Type B pancreatic cell (in vitro differentiated cells): Measurements from ENCODE around the gene CENPI. TPM values are rescaled to one million over a fixed set of nuclear protein-coding genes. Genes with fewer than 3 reads are reported as not detected.
A peak's percentile ranks its signal among the peaks of the same experiment; 100 is the strongest.

Source experiments
- DNase-seq: peaks from one replicate; pipeline ENCODE4 v3.0.0; 2021; ENCODE audit warnings: mixed read lengths; ENCODE audit not compliant: unreplicated experiment; ENCODE audit errors: extremely low spot score
- H3K27ac Mint-ChIP-seq: 2 replicates; pipeline ENCODE4 v1.8.0; 2021; ENCODE audit warnings: mild to moderate bottlenecking, mixed read lengths
- H3K27me3 Mint-ChIP-seq: 2 replicates; pipeline ENCODE4 v1.8.0; 2021; ENCODE audit warnings: mixed read lengths
- H3K36me3 Mint-ChIP-seq: 2 replicates; pipeline ENCODE4 v1.8.0; 2021; ENCODE audit warnings: mixed read lengths
- H3K4me1 Mint-ChIP-seq: one replicate; pipeline ENCODE4 v1.8.0; 2021; ENCODE audit warnings: mixed read lengths; ENCODE audit not compliant: unreplicated experiment
- H3K4me3 Mint-ChIP-seq: 2 replicates; pipeline ENCODE4 v1.8.0; 2021; ENCODE audit warnings: mild to moderate bottlenecking, mixed read lengths
- H3K9me3 Mint-ChIP-seq: 2 replicates; pipeline ENCODE4 v1.8.0; 2021; ENCODE audit warnings: mixed read lengths
- total RNA-seq: library from RNA; stranded (reverse); gene quantifications from 2 replicates; pipeline ENCODE4 v1.2.1, GENCODE V29; 2021; ENCODE audit warnings: low replicate concordance
- TF ChIP-seq, protein P1 (sequence below): fragments of 200-600 bp; sonication (generic); conservative IDR thresholded peaks from 2 replicates; pipeline ENCODE4 v1.5.0; 2021; ENCODE audit warnings: antibody characterized with exemption, mild to moderate bottlenecking

Gene CENPI
- total RNA-seq, 1 donor from 2014 or later, result 18.8 TPM

DNA sequence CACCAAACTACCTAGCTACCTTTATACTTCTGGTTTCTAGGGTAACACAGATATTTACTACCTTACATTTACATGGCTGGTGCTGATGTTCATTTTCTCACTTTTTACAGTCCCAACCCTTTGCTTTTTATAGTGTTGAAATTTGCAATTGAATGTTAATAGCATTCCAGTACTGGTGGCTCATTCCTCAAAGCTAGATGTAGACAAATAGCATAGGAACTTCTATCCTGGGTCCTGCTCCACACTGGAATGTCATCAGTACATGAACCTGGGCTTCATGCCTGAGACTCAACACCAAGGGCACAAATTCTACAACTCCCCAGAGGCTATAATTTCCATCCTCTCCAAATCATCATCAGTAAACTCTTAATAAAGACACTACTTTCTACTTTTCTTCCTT, 35.8 kb upstream of the CENPI start:
- H3K9me3 Mint-ChIP-seq, result peaks cover 4% of the 10 kb centered on the region
- H3K36me3 Mint-ChIP-seq, result no peaks in the 10 kb centered on the region
- H3K4me3 Mint-ChIP-seq, result no peak overlapping the region
- H3K4me1 Mint-ChIP-seq, result no peaks in the 10 kb centered on the region
- H3K27ac Mint-ChIP-seq, result no peak overlapping the region
- TF ChIP-seq, protein P1, sequence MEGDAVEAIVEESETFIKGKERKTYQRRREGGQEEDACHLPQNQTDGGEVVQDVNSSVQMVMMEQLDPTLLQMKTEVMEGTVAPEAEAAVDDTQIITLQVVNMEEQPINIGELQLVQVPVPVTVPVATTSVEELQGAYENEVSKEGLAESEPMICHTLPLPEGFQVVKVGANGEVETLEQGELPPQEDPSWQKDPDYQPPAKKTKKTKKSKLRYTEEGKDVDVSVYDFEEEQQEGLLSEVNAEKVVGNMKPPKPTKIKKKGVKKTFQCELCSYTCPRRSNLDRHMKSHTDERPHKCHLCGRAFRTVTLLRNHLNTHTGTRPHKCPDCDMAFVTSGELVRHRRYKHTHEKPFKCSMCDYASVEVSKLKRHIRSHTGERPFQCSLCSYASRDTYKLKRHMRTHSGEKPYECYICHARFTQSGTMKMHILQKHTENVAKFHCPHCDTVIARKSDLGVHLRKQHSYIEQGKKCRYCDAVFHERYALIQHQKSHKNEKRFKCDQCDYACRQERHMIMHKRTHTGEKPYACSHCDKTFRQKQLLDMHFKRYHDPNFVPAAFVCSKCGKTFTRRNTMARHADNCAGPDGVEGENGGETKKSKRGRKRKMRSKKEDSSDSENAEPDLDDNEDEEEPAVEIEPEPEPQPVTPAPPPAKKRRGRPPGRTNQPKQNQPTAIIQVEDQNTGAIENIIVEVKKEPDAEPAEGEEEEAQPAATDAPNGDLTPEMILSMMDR, result no peak
- H3K27me3 Mint-ChIP-seq, result no peaks in the 10 kb centered on the region
- DNase-seq, result no peak

DNA sequence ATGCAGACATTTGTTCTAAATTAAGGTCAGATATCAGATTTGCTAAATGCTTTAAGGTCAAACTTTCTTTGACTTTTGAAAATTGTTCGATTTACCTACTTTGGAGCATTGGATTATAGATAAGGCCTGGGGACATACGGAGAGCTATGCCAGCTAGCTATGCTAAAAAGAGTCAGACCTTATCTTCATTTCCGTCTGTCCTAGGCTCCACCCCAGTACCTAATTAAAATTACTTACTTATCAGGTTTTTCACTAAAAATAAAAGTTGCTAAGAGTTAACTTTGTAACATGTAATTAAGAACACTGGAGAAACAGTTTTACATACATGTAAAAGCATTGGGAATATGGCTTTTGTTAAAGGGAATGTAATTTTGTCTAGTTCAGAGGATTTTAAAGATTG, 26.4 kb upstream of the CENPI start:
- Mint-ChIP-seq H3K36me3 (no peaks in the 10 kb centered on the region), H3K4me3 (no peak overlapping the region), H3K4me1 (no peaks in the 10 kb centered on the region), H3K27ac (no peak overlapping the region), H3K9me3 (no peaks in the 10 kb centered on the region), H3K27me3 (no peaks in the 10 kb centered on the region)
- TF ChIP-seq, protein P1, result no peak
- DNase-seq, result no peak

DNA sequence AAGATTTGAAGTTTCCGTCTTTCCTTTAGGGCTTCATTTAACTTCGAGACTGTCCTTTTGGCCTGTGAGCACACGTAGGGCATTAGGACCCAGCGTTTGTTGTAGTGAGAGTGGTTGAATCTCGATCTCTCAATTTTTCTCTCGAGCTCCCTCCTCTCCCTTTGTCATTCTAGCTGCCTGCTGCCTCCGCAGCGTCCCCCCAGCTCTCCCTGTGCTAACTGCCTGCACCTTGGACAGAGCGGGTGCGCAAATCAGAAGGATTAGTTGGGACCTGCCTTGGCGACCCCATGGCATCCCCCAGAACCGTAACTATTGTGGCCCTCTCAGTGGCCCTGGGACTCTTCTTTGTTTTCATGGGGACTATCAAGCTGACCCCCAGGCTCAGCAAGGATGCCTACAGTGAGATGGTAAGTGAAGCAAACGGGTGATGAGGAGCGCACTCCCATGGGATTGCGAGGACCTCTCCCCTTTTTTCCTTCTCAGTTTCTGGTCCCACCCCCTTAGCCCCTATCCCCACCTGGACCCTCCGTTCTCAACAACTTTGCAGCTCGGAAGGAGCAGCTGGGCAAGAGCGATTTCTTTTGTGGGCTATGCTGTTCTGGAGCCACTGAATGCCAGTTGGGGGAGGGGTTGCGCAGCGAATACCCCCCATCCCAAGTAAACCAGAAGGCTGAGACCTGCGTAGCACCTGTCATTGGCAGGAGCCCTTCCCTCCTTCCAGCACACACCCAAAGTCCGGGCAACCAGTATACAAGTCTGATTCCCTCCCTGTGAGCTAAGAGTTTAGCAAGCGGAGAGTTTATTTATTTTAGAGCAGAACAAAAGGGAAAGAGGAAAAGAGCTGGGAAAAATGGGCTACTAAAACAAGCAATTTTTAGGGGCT, 19.0 kb upstream of the CENPI start, which contains the start of gene TMEM35A:
Gene TMEM35A, plus strand, starts transcription at position 164 of the 883 bp plus-strand sequence. Its CDS starts 124 bp downstream, at position 288.
- H3K27me3 Mint-ChIP-seq, result no peaks in the 10 kb centered on the region
- H3K9me3 Mint-ChIP-seq, result no peaks in the 10 kb centered on the region
- peaks cover 5% of the 10 kb centered on the region for H3K4me1 Mint-ChIP-seq
- peak within 1 kb of the TSS; percentile 88 for H3K4me3 Mint-ChIP-seq
- no peaks in the 10 kb centered on the region for H3K36me3 Mint-ChIP-seq
- no peak within 1 kb of the TSS for H3K27ac Mint-ChIP-seq
- TF ChIP-seq, protein P1, result no peak
- DNase-seq, result no peak

DNA sequence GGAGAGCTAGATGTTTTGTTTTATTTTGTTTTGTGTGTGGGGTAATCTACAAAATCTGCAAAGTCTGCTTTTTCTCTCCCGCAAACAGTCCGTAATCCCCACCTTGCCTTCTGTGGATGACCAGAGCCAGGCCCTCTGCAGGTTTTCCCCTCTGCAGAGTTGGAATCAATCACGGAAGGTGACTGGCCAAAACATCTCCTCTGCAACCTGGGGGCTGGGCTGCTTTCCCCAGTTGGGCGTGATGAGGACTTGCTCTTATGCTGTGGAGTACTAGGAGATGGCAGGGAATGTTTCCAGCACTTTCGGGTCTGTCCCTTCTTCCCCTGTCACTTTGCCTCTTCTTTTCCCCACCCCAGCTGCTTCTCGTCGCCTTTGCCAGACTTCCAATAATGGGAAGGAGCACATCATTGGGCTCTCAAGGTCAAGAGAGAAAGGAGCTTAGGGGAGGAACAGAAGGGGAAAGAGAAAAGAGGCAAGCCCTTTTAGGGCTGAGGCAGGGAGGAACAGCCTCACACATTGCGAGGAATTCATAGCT, 18.2 kb upstream of the CENPI start:
- DNase-seq, result no peak
- TF ChIP-seq, protein P1, result no peak
- Mint-ChIP-seq H3K27ac (no peak overlapping the region), H3K9me3 (no peaks in the 10 kb centered on the region), H3K36me3 (no peaks in the 10 kb centered on the region), H3K4me1 (peaks cover 5% of the 10 kb centered on the region), H3K4me3 (peak overlapping the region; percentile 88), H3K27me3 (no peaks in the 10 kb centered on the region)

DNA sequence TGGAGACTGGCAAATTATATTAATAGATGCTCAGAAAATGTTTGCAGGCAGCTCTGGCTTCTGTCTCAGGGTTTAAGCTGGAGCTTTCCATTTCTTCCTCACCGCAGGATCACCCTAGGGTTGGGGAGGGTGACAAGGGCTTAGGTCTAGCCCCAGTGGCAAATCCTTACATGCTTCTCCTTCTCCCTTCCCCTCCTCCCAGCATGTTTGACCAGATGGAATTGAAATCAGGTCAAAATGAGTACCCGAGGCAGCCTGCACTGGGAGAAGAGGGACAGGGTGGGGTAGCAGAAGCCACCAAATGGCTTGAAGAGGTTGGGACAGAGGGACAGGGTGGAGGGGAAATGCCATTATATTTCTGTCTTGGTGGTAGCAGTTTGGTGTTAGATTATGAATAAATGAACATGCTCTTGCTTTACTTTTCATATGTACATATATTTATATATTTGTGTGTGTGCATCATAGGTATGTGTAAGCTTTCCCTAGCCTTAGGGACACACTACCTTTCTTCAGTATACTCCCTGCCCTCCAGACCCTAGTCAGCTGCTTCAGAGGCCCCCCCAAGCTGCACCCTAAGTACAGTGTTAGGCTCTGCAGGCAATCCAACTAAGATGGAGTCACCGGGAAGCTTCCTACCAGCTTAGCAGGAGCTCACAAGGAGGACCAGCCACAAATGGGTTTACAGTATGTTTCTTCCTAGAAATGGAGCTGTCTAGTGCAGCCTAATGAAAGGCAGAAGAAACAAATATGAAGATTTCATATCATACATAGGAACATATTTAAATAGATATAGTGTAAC, 17.5 kb upstream of the CENPI start:
- no peaks in the 10 kb centered on the region for H3K9me3 Mint-ChIP-seq
- H3K4me1 Mint-ChIP-seq, result peaks cover 5% of the 10 kb centered on the region
- no peak overlapping the region for H3K4me3 Mint-ChIP-seq
- H3K27me3 Mint-ChIP-seq, result no peaks in the 10 kb centered on the region
- no peaks in the 10 kb centered on the region for H3K36me3 Mint-ChIP-seq
- no peak for DNase-seq
- TF ChIP-seq, protein P1, result no peak
- H3K27ac Mint-ChIP-seq, result no peak overlapping the region
